Astrocyte (in vitro differentiated cells and primary cell): ENCODE results near the gene GGA2. TPM values are rescaled to one million over a fixed set of nuclear protein-coding genes. Genes with fewer than 3 reads are reported as not detected.

Experiments
- DNase-seq: peaks from one replicate; pipeline ENCODE4 v3.0.0-alpha.2; 2010; ENCODE audit warnings: low read depth
- FAIRE-seq: peaks from 2 replicates; lab custom pipeline; 2011; peaks lifted over from hg19 to GRCh38; lab: Jason Lieb, UNC
- H2AFZ ChIP-seq: 2 replicates; pipeline ENCODE4 v1.6.0; 2012; ENCODE audit warnings: low read depth, low read length, inconsistent platforms
- H3K27ac ChIP-seq: 2 replicates; pipeline ENCODE4 v1.5.1; 2011; ENCODE audit warnings: low read depth, low read length, inconsistent platforms
- H3K27me3 ChIP-seq: 2 replicates; pipeline ENCODE4 v1.6.0; 2011; ENCODE audit warnings: low read length, inconsistent platforms; ENCODE audit not compliant: insufficient read depth
- H3K36me3 ChIP-seq: 2 replicates; pipeline ENCODE4 v1.5.1; 2011; ENCODE audit warnings: low read length, inconsistent platforms; ENCODE audit not compliant: insufficient read depth
- H3K4me1 ChIP-seq: 2 replicates; pipeline ENCODE4 v1.5.1; 2011; ENCODE audit warnings: low read length, inconsistent platforms; ENCODE audit not compliant: insufficient read depth
- H3K4me2 ChIP-seq: 2 replicates; pipeline ENCODE4 v1.6.0; 2012; ENCODE audit warnings: low read length, inconsistent platforms
- H3K4me3 ChIP-seq: 2 replicates; pipeline ENCODE4 v1.5.1; 2011; ENCODE audit warnings: low read depth, mild to moderate bottlenecking, low read length, inconsistent platforms; ENCODE audit not compliant: insufficient read depth
- H3K79me2 ChIP-seq: 2 replicates; pipeline ENCODE4 v1.6.0; 2012; ENCODE audit warnings: mild to moderate bottlenecking, low read length, inconsistent platforms; ENCODE audit not compliant: insufficient read depth
- H3K9ac ChIP-seq: 2 replicates; pipeline ENCODE4 v1.6.0; 2012; ENCODE audit warnings: mild to moderate bottlenecking, low read length, inconsistent platforms
- H3K9me3 ChIP-seq: 2 replicates; pipeline ENCODE4 v1.5.1; 2012; ENCODE audit warnings: low read depth, mild to moderate bottlenecking, low read length, inconsistent platforms; ENCODE audit not compliant: insufficient read depth
- H4K20me1 ChIP-seq: 2 replicates; pipeline ENCODE4 v1.6.0; 2012; ENCODE audit warnings: low read length, inconsistent platforms; ENCODE audit not compliant: insufficient read depth
- H3K27ac Mint-ChIP-seq: one replicate; pipeline ENCODE4 v1.8.0; 2021; ENCODE audit warnings: mild to moderate bottlenecking, mixed read lengths; ENCODE audit not compliant: unreplicated experiment
- H3K27me3 Mint-ChIP-seq: one replicate; pipeline ENCODE4 v1.8.0; 2021; ENCODE audit warnings: low read depth, mixed read lengths; ENCODE audit not compliant: unreplicated experiment
- H3K36me3 Mint-ChIP-seq: one replicate; pipeline ENCODE4 v1.8.0; 2021; ENCODE audit warnings: low read depth, mixed read lengths; ENCODE audit not compliant: unreplicated experiment
- H3K4me1 Mint-ChIP-seq: one replicate; pipeline ENCODE4 v1.8.0; 2021; ENCODE audit warnings: low read depth, mixed read lengths; ENCODE audit not compliant: unreplicated experiment
- H3K4me3 Mint-ChIP-seq: one replicate; pipeline ENCODE4 v1.8.0; 2021; ENCODE audit warnings: mild to moderate bottlenecking, moderate library complexity, mixed read lengths; ENCODE audit not compliant: unreplicated experiment
- H3K9me3 Mint-ChIP-seq: one replicate; pipeline ENCODE4 v1.8.0; 2021; ENCODE audit warnings: mild to moderate bottlenecking, mixed read lengths; ENCODE audit not compliant: unreplicated experiment
- CTCF ChIP-seq: IDR thresholded peaks from 2 replicates; pipeline ENCODE4 v1.5.1; 2011; ENCODE audit warnings: low read depth, mild to moderate bottlenecking, inconsistent platforms, low read length, moderate library complexity; ENCODE audit not compliant: insufficient read depth
- EZH2 ChIP-seq: IDR thresholded peaks from 2 replicates; pipeline ENCODE4 v1.6.1; 2012; ENCODE audit warnings: mild to moderate bottlenecking, low read length, inconsistent platforms; ENCODE audit not compliant: insufficient read depth
- total RNA-seq: library from RNA; stranded (reverse); gene quantifications from 2 replicates; pipeline ENCODE4 v1.2.1, GENCODE V29; 2021

Gene GGA2
- total RNA-seq, 1 donor from 2014 or later, result 84.0 TPM

- Histone ChIP-seq H3K4me2 (peak overlapping the region; percentile 10), H3K36me3 (peaks cover 10% of the 10 kb centered on the region), H2AFZ (no peak overlapping the region), H3K79me2 (no peaks in the 10 kb centered on the region), H3K27ac (peak overlapping the region; percentile 35), H3K27me3 (no peaks in the 10 kb centered on the region), H3K9ac (peak overlapping the region; percentile 20), H3K4me3 (no peak overlapping the region), H3K9me3 (no peaks in the 10 kb centered on the region), H4K20me1 (no peaks in the 10 kb centered on the region), H3K4me1 (peaks cover 20% of the 10 kb centered on the region)
- H3K9me3 Mint-ChIP-seq, result no peaks in the 10 kb centered on the region
- FAIRE-seq (no peak), DNase-seq (peak; percentile 34)
- no peak overlapping the region for H3K4me3 Mint-ChIP-seq
- H3K27ac Mint-ChIP-seq, result no peak overlapping the region
- H3K27me3 Mint-ChIP-seq, result no peaks in the 10 kb centered on the region
- H3K36me3 Mint-ChIP-seq, result peaks cover 21% of the 10 kb centered on the region
- TF ChIP-seq CTCF (no peak), EZH2 (no peak)
- peaks cover 13% of the 10 kb centered on the region for H3K4me1 Mint-ChIP-seq
These were observed 90.3 kb downstream of the GGA2 start for GRCh38 chr16:23420011-23420410.

- Mint-ChIP-seq H3K27me3 (no peaks in the 10 kb centered on the region), H3K4me1 (peaks cover 5% of the 10 kb centered on the region), H3K9me3 (no peaks in the 10 kb centered on the region), H3K36me3 (peaks cover 26% of the 10 kb centered on the region), H3K27ac (no peak overlapping the region), H3K4me3 (no peak overlapping the region)
- Histone ChIP-seq H3K79me2 (no peaks in the 10 kb centered on the region), H2AFZ (no peak overlapping the region), H3K27ac (no peak overlapping the region), H4K20me1 (no peaks in the 10 kb centered on the region), H3K36me3 (peaks cover 13% of the 10 kb centered on the region), H3K4me1 (peaks cover 8% of the 10 kb centered on the region), H3K9me3 (no peaks in the 10 kb centered on the region), H3K9ac (no peak overlapping the region), H3K4me2 (no peak overlapping the region), H3K4me3 (no peak overlapping the region), H3K27me3 (no peaks in the 10 kb centered on the region)
- no peak for DNase-seq
- no peak for FAIRE-seq
- TF ChIP-seq CTCF (no peak), EZH2 (no peak)
These were observed 93.5 kb downstream of the GGA2 start for GRCh38 chr16:23416816-23417215.

GRCh38 chr16:23414731-23415130 lies 95.6 kb downstream of the GGA2 start:
- no peaks in the 10 kb centered on the region for H3K9me3 Mint-ChIP-seq
- H3K9me3 ChIP-seq, result no peaks in the 10 kb centered on the region
- no peak overlapping the region for H3K27ac ChIP-seq
- no peak for TF ChIP-seq CTCF
- no peak for TF ChIP-seq EZH2
- peaks cover 40% of the 10 kb centered on the region for H3K36me3 Mint-ChIP-seq
- H3K4me3 Mint-ChIP-seq, result no peak overlapping the region
- H3K27me3 Mint-ChIP-seq, result no peaks in the 10 kb centered on the region
- H3K4me1 Mint-ChIP-seq, result peaks cover 7% of the 10 kb centered on the region
- peaks cover 7% of the 10 kb centered on the region for H3K4me1 ChIP-seq
- H3K4me2 ChIP-seq, result no peak overlapping the region
- H3K4me3 ChIP-seq, result no peak overlapping the region
- peaks cover 15% of the 10 kb centered on the region for H3K36me3 ChIP-seq
- H2AFZ ChIP-seq, result no peak overlapping the region
- H3K79me2 ChIP-seq, result no peaks in the 10 kb centered on the region
- no peak overlapping the region for H3K9ac ChIP-seq
- FAIRE-seq (no peak), DNase-seq (no peak)
- no peak overlapping the region for H3K27ac Mint-ChIP-seq
- H3K27me3 ChIP-seq, result no peaks in the 10 kb centered on the region
- no peaks in the 10 kb centered on the region for H4K20me1 ChIP-seq
